ENCODE data around the gene SAMD11.

SAMD11 gene

GRCh38 chr1:917466-918091 lies 6.1 kb upstream of the SAMD11 start:
- DNase-seq = no peak

GRCh38 chr1:918353-918752 lies 5.4 kb upstream of the SAMD11 start:
- no peak for DNase-seq

- DNase-seq = no peak
These were observed 4.9 kb upstream of the SAMD11 start for GRCh38 chr1:918843-919242.

GRCh38 chr1:919271-919872 lies 4.4 kb upstream of the SAMD11 start:
- DNase-seq = no peak

DNA sequence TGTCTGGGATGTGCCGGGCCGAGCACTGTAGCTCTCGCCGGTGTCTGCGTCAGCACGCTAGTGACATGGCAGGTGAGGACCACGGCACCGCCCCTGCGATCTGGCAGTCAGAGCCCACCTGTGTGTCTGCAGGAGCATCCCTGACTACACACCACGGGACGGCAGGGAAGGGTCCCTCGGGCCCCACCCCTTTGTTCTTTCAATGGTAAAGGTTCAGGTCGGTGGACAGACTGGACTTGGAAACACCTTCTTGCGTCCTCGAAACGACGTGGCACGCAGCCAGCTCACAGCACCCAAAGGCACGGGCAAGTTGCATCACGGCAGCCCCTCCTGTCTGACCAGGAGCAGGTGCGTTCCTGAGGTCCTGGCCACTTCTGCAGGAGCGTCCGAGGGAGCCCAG lies 3.7 kb upstream of the SAMD11 start:
- no peak for DNase-seq

DNA sequence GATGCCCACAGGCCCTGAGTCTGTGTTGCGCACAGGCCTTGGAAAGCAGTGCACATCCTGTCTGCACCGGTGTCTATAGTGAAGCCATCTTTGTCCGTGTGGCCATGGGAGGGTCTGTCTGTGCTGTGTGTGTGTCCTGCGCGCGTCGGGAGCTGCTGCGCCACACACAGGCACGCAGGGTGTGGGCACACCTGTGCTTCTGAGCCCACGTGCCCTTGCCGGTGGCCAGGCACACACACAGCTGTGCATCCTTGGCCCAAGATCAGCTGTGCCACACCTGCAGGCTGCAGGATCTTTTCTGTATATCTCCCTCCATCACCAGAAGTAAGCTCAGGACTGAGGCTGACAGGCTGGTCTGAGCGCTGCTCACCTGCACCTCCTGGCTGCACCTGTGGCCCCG lies 3.2 kb upstream of the SAMD11 start:
- no peak for DNase-seq

GRCh38 chr1:921011-921837 lies 2.5 kb upstream of the SAMD11 start:
- DNase-seq = peak; percentile 55

DNA sequence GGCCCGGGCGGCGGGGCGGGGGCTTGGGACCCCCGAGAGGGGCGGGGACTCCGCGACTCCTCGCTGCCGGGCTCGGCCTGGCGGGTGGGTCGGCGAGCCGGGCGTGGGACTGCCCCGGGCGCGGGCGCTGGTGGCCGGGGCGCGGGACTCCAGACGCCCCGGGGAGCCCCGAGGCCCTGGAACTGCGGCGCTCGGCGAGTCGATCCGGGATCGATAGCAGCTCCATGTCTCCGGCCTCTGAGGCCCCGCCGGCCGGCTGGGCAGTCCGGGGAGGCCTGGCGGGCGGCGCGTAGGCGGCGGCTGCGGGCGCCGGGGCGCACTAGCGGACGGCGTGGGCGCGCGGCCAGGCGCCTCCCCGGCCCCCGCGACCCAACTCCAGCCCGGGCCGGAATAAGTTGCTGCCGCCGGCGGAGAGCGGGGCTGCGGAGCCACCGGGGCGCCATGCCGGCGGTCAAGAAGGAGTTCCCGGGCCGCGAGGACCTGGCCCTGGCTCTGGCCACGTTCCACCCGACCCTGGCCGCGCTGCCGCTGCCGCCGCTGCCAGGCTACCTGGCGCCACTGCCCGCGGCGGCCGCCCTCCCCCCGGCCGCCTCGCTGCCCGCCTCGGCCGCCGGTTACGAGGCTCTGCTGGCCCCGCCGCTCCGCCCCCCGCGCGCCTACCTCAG lies 400 bp downstream of the SAMD11 start:
- no peak for DNase-seq

DNA sequence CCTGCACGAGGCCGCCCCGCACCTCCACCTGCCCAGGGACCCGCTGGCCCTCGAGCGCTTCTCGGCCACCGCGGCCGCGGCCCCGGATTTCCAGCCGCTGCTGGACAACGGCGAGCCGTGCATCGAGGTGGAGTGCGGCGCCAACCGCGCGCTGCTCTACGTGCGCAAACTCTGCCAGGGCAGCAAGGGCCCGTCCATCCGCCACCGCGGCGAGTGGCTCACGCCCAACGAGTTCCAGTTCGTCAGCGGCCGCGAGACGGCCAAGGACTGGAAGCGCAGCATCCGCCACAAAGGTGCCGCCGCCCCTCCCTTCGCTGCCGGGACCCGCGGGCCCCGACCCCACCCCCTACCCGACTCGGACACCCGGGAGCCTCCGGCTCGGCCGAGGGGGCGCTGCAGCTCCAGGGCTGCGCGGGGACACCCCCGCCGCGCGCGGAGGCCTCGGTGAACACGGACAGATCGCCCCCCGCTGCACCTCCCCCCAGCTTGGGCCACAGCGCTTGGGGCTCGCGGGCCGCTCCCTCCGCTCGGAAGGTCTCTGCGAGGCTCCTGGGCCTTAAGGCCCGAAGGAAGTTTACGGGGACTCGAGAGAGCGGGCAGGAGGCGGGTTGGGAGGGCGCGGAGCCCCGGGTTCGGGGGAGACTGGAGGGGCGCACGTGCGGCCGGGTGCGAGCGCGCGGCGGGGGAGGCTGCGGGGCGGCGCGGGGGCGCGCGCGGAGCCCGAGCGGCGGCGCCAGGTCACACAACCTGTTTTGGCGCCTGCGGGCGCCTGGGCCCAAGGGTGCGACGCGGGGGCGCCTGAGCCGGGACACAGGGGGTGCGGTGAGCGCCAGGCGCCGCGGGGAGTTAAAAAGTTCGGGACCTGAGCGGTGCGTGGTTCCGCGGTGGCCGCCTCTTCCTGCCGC lies 1.2 kb downstream of the SAMD11 start:
- DNase-seq = peak; percentile 18

- DNase-seq = no peak
These were observed 2.1 kb downstream of the SAMD11 start for GRCh38 chr1:925561-926421.

DNA sequence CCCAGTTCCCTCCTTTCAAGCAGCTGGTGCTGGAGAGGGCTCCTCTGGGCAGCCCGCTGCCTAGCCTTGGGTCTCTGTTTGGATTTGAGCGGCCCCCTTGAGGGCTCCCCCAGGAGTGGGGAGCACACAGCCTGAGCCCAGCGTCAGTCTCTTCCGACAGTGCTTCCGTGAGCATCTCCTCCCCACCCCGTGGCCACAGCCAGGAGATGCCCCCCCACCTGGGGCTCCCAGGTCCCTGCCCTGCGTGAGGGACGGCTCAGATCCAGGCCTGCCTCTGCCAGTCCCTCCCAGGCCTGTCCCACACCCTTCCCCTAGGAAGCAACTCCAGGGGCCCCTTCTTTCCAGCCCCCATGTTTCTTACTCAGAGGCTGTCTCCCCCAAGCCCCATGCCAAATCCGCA lies 3.5 kb downstream of the SAMD11 start:
- no peak for DNase-seq

DNA sequence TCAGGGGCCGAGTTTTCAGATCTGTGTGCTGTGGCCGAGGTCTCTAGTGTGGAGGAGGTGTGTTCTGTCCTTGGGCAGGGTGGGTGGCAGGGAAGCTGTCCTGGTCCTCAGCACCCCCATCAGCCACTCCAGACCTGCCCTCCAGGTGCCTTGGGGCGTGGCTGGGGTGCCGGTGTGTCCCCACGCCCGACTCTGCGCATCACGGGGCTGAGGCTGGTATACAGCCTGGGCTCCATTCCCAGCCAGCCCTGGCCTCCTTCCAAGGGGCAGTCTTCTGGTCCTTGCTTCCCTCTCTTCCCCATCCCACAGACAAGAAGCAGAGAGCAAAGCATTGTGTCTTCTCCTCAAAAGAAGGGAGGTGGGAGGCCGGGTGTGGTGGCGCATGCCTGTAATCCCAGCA lies 4.0 kb downstream of the SAMD11 start:
- no peak for DNase-seq

GRCh38 chr1:928825-929661 lies 5.3 kb downstream of the SAMD11 start:
- DNase-seq = no peak

DNA sequence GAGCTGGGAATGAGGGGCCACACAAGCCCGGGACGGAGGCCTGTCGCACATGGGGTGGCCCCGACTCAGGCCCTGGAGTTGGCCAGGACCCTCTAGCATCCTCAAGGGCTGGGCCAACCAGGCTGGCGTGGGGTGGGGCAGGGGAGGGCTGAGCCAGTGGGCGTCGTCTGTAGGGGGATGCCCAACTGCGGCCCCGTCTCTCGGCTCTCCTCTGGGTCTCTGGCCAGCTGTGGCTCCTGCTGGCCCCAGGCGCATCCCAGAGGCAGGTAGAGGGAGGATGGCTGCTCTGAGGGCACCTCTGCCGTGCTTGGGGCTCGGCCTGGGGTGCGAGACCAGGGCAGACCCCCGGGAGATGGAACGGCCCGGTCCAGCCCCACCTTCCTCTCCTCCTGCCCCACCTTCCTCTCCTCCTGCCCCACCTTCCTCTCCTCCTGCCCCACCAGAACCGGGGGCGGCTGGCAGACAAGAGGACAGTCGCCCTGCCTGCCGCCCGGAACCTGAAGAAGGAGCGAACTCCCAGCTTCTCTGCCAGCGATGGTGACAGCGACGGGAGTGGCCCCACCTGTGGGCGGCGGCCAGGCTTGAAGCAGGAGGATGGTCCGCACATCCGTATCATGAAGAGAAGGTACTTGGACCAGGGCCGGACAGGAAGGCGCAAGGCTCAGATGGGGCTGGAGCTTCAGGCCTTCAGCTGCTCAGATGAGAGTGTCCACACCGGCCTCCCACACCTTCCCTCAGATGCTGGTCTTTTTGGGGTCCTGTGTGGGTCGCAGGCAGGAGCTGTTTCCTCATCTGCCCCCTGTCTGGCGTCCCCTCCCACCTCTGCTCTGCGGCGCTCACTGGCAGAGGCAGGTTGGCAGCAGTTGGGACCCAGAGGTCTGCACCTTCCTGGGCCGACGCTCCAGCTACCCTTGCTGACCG lies 6.2 kb downstream of the SAMD11 start:
- no peak for DNase-seq

GRCh38 chr1:930633-931138 lies 7.0 kb downstream of the SAMD11 start:
- DNase-seq = no peak

- DNase-seq = no peak
These were observed 7.9 kb downstream of the SAMD11 start for GRCh38 chr1:931380-932172.

GRCh38 chr1:932173-932510 lies 8.4 kb downstream of the SAMD11 start:
- no peak for DNase-seq

All from CD4-positive, alpha-beta T cell treated with Interleukin-6 for 4 hours (primary cell).